Measurements from ENCODE around the gene SYNM.

The SYNM gene

GRCh38 chr15:99143655-99144610 lies 39.1 kb downstream of the SYNM start:
- DNase-seq: no peak

GRCh38 chr15:99145005-99145404 lies 40.1 kb downstream of the SYNM start:
- no peak for DNase-seq

GRCh38 chr15:99145778-99146177 lies 40.9 kb downstream of the SYNM start:
- no peak for DNase-seq

GRCh38 chr15:99146661-99147060 lies 41.8 kb downstream of the SYNM start:
- no peak for DNase-seq

- DNase-seq: no peak
These were observed 44.0 kb downstream of the SYNM start for GRCh38 chr15:99148851-99149276.

GRCh38 chr15:99149366-99149765 lies 44.5 kb downstream of the SYNM start:
- DNase-seq: no peak

GRCh38 chr15:99151156-99151555 lies 46.3 kb downstream of the SYNM start:
- no peak for DNase-seq

- DNase-seq: no peak
These were observed 48.2 kb downstream of the SYNM start for GRCh38 chr15:99153026-99153535.

- DNase-seq: no peak
These were observed 49.4 kb downstream of the SYNM start for GRCh38 chr15:99154271-99154670.

GRCh38 chr15:99155961-99156443 lies 51.1 kb downstream of the SYNM start:
- no peak for DNase-seq

- DNase-seq: no peak
These were observed 52.6 kb downstream of the SYNM start for GRCh38 chr15:99157456-99157855.

- DNase-seq: no peak
These were observed 53.9 kb downstream of the SYNM start for GRCh38 chr15:99158626-99159412.

GRCh38 chr15:99163271-99164062 lies 58.6 kb downstream of the SYNM start:
- DNase-seq: no peak

- no peak for DNase-seq
These were observed 59.2 kb downstream of the SYNM start for GRCh38 chr15:99164119-99164518.

- DNase-seq: no peak
These were observed 60.3 kb downstream of the SYNM start for GRCh38 chr15:99165020-99165790.

GRCh38 chr15:99165956-99166689 lies 61.2 kb downstream of the SYNM start:
- no peak for DNase-seq

- DNase-seq: no peak
These were observed 62.3 kb downstream of the SYNM start for GRCh38 chr15:99167201-99167600.

- DNase-seq: no peak
These were observed 62.8 kb downstream of the SYNM start for GRCh38 chr15:99167640-99168039.

- DNase-seq: no peak
These were observed 64.0 kb downstream of the SYNM start for GRCh38 chr15:99168601-99169580.
